Body of pancreas (tissue), 4 donors: ENCODE data around the gene DCLK3. TPM values are rescaled to one million over a fixed set of nuclear protein-coding genes. Genes with fewer than 3 reads are reported as not detected.

Source experiments
- ATAC-seq: fragments of 150-250 bp; one replicate; pipeline ENCODE4 v1.9.1; 2016
- DNase-seq, 4 donors: peaks; one replicate each; pipeline ENCODE4 v3.0.0-alpha.2; 2019
- H3K27ac ChIP-seq, 4 donors: fragments of 200-600 bp; sonication (generic); 1 replicate in 3 of 4; 2 replicates in 1 of 4; pipeline versions ENCODE4 v1.5.1 to v1.6.1; 2016 to 2019; ENCODE audit warnings: mild to moderate bottlenecking in 1 of 4, mixed read lengths in 1 of 4, moderate library complexity in 1 of 4
- H3K27me3 ChIP-seq, 2 donors: fragments of 200-600 bp; sonication (generic); one replicate each; pipeline ENCODE4 v1.6.0; 2016; ENCODE audit warnings: mild to moderate bottlenecking in 1 of 2
- H3K36me3 ChIP-seq, 2 donors: fragments of 200-600 bp; sonication (generic); replicated peaks in 1 of 2; 2 replicates each; pipeline ENCODE4 v1.5.1; 2016; ENCODE audit warnings: low read depth in 2 of 2; ENCODE audit not compliant: insufficient read depth in 1 of 2
- H3K4me1 ChIP-seq: fragments of 200-600 bp; sonication (generic); one replicate; pipeline ENCODE4 v1.6.0; 2016
- H3K4me3 ChIP-seq, 2 donors: fragments of 200-600 bp; sonication (generic); 1 replicate in 1 of 2; 2 replicates in 1 of 2; pipeline ENCODE4 v1.5.1; 2016 to 2019
- H3K9me3 ChIP-seq, 3 donors: fragments of 200-600 bp; sonication (generic); 1 replicate in 2 of 3; 2 replicates in 1 of 3; pipeline ENCODE4 v1.5.1; 2016
- CTCF ChIP-seq, 7 experiments: fragments of 450-650 bp in 4 of 7; fragments of 200-600 bp in 3 of 7; sonication (generic) in 3 of 7; IDR thresholded peaks; one replicate each; pipeline ENCODE4 v1.5.1; 2016 to 2019; ENCODE audit warnings: antibody characterized with exemption in 7 of 7
- POLR2A ChIP-seq, 3 donors: fragments of 450-650 bp; IDR thresholded peaks; one replicate each; pipeline ENCODE4 v1.6.1; 2016; ENCODE audit warnings: antibody characterized with exemption in 3 of 3, mild to moderate bottlenecking in 2 of 3
- WGBS, 2 donors: methylation state at CpG; one replicate each; pipeline ENCODE4 v1.1.5; 2017; 5-methylcytosine and 5-hydroxymethylcytosine counted together
- intact Hi-C: fragments of 100-400 bp; cut with DNase I; formaldehyde crosslinking; loops from one replicate; pipeline ENCODE4 v1.15.1; 2023
- total RNA-seq, 2 donors: library from RNA; depleted of rRNA; stranded (reverse); fragments of >200 nt; gene quantifications; one replicate each; pipeline ENCODE4 v1.1.0, GENCODE V29; 2016

DCLK3 gene
- total RNA-seq, 2 donors from 2014 or later: not detected

DNA sequence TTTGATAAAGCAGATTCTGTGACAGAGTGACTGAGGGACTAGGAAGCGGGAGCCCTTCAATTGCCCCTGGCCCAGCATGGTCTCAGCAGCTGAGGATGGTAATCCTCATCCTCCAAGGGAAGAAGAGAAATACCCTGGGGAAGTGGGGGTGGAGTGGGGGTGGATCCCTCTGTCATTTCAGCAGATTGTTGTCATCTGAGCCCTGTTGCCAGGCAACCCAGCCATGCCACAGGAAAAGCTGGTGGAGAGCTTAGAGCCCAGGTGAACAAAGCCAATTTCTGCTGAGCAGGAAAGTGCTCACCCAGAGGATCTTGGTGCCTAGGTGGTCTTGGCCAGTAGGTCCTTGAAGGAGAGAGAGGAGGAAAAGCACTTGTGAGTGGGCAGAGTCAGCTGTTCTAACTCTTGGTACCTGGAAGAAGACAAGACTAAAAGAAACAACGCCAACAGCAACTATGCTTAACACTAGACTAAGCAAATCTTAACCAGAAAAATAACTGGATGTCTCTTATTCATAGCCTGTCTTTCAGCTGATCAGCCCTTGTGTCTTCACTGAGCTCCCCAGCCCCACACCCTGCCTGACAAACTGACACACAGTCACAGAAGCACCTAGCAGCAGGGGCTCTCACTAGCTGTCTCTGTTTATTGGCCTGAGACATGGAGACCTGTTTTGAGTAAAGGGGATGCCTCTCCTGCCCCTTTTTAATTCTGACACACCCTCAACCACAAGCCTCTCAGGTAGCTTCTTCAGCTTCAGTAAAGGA lies 40.1 kb upstream of the DCLK3 start:
- H3K27me3 ChIP-seq: no peaks in the 10 kb centered on the region
- intact Hi-C loops: no loop called here
- H3K27ac ChIP-seq: no peak overlapping the region
- TF ChIP-seq CTCF (IDR thresholded peaks at IDR 0.05): no peak
- H3K9me3 ChIP-seq: peaks cover 0 to 8% (median 0%) of the 10 kb centered on the region in 3 donors
- H3K4me3 ChIP-seq: no peak overlapping the region
- WGBS, 2 donors: 85 to 91% methylated on average over 2 of the region's 2 CpGs
- no peaks in the 10 kb centered on the region for H3K36me3 ChIP-seq
- DNase-seq (no peak), ATAC-seq (no peak)
- no peaks in the 10 kb centered on the region for H3K4me1 ChIP-seq

DNA sequence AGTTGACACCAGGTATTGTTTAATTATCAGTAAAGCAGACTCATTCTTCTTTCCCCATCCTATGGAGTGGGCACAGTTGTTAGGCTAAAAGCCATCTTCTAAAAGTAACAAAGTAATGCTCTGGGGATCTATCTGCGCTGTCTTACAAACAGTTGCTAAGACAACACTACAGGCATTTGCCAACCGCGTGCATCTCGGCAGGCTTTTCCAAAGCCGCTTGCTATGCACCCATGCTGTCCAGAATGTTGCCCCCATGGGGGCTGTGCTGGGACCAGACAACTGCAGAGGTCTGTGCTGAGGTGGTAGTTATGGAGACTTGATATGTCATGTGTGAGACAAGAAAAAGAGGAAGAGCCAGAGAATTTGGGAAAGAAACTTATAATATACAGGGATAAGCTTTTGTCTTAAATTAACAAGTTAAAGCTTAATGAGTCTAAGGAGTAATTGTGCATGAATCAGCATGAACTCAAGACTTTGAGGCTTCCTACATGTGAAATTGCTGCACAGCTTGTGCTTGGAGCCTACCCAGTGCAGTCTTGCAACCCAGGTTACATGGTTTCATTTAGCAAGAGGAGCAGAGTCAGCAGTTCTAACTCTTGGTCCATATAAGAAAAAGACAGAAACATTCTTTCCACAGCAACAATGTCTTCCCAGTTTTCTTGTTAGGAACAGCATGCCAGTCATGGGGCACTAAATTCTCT lies 38.9 kb upstream of the DCLK3 start:
- Histone ChIP-seq H3K27me3 (no peaks in the 10 kb centered on the region), H3K4me3 (no peak overlapping the region), H3K27ac (no peak overlapping the region), H3K4me1 (no peaks in the 10 kb centered on the region), H3K36me3 (no peaks in the 10 kb centered on the region), H3K9me3 (peaks cover 0 to 8% (median 0%) of the 10 kb centered on the region in 3 donors)
- WGBS, 2 donors: 92% methylated on average over 5 of the region's 5 CpGs
- DNase-seq: no peak
- ATAC-seq: no peak
- intact Hi-C loops: no loop called here
- TF ChIP-seq POLR2A (IDR thresholded peaks at IDR 0.05) (no peak), CTCF (IDR thresholded peaks at IDR 0.05) (no peak)

DNA sequence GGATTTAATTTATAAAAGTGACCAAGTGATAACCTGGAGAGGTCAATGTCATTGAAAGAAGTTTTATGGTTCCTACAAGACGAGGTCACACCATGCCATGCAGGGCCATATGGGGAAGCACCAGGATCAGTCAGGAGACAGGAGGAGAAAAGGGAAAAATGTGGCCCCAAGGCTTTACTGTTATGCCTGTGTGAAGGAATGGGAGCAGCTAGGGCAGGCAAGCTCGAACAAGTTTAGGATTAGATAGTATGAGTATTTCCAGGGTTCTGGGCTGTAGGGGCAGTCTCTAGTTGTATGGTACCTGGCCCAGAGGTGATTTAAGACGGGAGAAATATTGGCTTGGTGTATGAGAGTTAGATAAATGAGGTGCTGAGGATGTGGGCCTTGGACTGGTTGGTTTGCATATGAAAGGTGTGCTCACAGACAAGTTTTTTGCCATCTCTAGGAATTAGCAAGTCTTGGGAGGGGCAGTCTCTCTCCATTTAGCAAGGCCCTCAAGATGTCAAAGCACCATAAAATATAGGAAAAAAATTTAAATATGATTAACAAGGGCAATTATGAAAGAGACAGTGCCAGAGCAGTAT lies 36.3 kb upstream of the DCLK3 start:
- ATAC-seq (no peak), DNase-seq (no peak)
- Histone ChIP-seq H3K4me3 (no peak overlapping the region), H3K9me3 (no peaks in the 10 kb centered on the region), H3K27me3 (no peaks in the 10 kb centered on the region), H3K36me3 (no peaks in the 10 kb centered on the region), H3K4me1 (no peaks in the 10 kb centered on the region), H3K27ac (no peak overlapping the region)
- intact Hi-C loops: no loop called here
- WGBS, 2 donors: 45 to 52% methylated on average over 3 of the region's 3 CpGs
- TF ChIP-seq POLR2A (IDR thresholded peaks at IDR 0.05) (no peak), CTCF (IDR thresholded peaks at IDR 0.05) (no peak)

GRCh38 chr3:36796881-36797280 lies 32.5 kb upstream of the DCLK3 start:
- DNase-seq: no peak
- Histone ChIP-seq H3K9me3 (no peaks in the 10 kb centered on the region), H3K4me3 (no peak overlapping the region), H3K27me3 (no peaks in the 10 kb centered on the region), H3K4me1 (no peaks in the 10 kb centered on the region), H3K27ac (no peak overlapping the region), H3K36me3 (no peaks in the 10 kb centered on the region)
- no peak for ATAC-seq
- intact Hi-C loops: no loop called here
- TF ChIP-seq POLR2A (IDR thresholded peaks at IDR 0.05) (no peak), CTCF (IDR thresholded peaks at IDR 0.05) (no peak)
